HG03460 (cell line): ENCODE results near the gene ARHGAP32.
"Not testable (repeated sequence)": the region's sequence is repeated elsewhere in the genome, so short reads cannot be mapped to it uniquely, and the experiment has no call there.

Experiments used
- ATAC-seq: cut with Tn5 transposase; IDR thresholded peaks from one replicate; pipeline ENCODE4 v1.9.1; 2021; ENCODE audit not compliant: unreplicated experiment

ARHGAP32 gene

DNA sequence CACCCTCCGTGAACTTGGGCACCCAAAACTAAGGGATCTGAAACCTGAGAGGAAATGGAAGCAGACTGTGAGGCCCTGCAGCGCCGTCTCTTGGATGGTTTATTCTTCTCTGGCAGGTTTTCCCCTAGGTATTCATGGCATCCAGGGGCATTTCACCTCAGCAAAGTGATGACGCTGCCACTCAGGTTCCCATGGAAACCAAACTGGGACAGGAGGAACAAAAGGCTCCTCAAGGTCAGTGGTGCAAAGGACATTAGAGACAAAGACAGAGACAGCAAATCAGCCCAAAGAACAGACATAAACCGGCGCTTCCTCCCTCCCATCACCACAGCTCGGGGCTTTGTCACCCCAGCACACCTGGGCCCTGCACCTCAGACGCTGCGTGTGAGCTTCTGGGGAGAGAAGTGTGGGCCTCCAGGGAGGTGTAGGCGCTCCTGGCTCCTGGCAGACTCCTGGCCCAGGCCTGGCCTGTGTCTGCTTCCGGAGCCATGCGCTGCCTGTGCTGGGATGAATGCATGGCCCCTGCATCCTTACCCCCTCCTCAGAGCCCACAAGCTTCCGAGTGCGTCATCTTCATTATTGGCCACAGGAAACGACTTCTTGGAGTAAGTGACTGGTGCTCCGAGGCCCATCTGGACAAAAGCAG, 255.4 kb downstream of the ARHGAP32 start:
- no peak for ATAC-seq

DNA sequence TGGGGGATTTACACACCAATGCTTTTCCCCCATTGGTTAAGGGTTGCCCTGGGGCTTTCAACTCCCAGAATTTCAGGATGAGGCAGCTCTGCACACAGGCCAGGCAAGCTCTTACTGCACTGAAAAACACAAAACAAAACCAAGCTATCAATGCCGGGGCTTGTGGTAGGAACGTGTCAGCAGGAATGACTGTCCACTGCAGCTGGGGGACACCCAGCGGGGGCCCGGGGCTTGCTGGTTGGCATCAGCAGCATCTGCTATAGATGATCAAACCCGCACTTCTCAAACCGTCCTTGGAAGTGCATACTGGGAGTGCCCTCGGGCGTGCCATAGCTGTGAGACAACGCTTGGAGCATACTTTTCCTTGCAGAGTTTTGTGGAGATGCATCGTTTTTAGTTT, 257.2 kb downstream of the ARHGAP32 start:
- ATAC-seq: no peak

DNA sequence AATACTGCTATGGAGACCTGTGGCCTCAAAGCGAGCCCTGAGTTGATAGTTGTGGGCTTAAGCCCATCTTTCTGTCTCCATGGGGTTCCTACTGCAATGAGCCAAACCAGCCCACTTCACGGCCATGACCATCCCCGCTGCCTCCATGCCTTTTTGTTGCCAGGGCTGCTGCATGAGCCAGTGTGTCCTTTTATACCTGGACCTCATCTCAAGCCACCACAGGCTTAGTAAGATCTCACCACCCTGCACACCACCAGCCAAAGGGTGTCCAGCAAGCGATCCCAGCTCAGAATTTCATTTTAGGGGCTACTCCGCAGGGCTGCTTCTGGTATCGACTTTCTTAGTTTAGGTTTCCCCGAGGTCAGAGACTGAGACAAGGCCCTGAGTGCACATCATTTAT, 257.8 kb downstream of the ARHGAP32 start:
- ATAC-seq: no peak

DNA sequence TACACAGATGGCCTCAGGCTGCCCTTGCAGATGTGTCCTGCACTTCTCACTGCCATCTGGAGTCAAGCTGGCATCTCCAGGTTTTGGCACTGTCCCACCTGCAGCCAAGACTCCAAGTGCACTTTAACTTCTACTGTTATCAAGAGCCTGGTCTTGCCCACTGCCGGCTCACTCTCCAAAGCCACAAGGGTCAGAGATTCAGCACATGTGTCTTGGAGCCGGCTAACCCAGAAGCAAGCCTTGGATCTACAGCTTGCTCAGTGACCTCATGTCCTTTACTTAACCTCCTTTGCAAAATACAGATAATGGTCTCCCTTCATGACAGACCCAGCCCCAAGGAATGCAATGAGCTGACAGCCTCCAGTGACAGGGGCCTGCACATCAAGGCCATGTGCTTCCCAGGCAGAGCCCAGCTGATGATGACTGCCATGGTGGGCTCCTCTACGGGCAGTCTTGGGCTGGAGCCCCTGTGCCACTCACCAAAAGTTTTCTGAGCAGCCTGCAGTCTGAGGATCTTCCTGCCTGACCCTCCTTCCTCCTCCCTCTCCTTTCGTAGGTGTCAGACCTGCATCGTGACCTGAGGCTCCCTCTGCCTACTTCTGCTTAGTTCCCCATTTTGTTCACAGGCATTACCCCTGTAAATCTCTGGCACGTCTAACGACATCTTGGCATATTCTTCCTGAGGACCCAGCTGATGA, 258.5 kb downstream of the ARHGAP32 start:
- no peak for ATAC-seq

DNA sequence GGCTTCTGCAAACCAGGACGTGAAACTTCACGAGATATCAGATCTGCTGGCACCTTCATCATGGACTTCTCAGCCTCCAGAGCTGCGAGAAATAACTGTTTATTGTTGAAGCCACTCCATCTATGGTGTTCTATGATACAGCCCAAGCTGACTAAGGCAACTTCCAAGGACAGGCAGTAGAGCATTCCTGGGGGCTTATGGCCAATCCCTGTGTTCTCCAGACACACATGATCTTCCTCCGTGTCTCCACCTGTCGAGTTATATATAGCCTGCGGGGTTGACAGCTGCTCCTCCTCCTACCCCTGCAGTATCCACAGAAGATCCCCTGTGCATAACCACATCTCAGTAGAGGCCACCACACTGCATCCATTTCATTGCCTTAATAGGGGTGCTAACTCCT, 260.5 kb downstream of the ARHGAP32 start:
- no peak for ATAC-seq

DNA sequence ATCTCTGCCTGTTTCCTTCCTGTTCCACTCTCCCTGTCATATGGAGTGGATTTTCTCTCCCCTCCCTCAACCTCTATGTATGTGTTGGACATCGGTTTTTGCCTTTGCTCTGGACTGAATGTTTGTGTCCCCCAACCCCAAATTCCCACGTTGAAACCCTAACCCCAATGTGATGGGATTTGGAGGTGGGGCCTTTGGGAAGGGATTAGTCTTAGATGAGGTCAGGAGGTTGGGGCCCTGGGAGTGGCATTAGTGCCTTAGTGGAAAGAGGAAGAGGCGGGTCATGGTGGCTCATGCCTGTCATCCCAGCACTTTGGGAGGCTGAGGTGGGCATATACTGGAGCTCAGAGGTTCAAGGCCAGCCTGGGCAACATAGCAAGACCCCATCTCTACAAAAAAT, 261.1 kb downstream of the ARHGAP32 start:
- no peak for ATAC-seq

DNA sequence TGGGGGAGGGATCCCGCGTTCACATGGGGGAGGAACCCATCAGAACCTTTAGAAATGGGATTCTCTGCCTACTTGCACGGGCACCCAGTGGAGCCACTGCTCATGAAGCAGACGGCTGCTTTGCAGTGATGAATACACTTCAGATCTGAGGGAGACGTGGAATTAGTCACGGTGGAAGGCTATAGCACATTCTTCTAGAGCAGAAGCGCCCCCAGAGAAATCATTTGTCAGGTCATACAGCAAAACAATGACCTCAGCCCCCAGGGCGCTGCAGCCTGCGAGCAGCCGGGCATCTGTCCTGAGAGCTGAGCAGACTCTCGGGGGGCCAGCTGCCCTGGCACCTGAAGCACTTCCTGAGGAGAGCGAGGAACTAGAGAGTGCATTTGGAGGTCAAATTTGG, 262.1 kb downstream of the ARHGAP32 start:
- no peak for ATAC-seq

DNA sequence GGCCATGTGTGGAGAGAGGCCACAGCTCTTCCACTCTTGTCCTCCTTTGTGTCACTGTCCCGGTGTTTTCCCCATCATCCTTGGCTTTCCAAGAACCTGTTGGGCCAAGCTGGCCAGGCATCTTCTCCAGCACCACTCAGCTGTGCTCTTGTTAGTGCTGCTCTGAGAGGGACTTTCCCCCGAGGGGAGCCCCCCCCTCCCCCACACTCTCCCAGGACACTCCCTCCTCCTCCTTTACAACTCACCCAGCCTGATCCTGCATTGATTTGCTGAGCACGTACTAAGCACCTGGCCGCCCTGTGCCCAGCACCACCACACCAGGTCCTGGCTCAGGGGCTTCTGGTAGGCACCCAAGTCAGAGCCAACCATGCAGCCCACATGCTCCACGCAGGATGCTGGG, 262.7 kb downstream of the ARHGAP32 start:
- ATAC-seq: no peak

DNA sequence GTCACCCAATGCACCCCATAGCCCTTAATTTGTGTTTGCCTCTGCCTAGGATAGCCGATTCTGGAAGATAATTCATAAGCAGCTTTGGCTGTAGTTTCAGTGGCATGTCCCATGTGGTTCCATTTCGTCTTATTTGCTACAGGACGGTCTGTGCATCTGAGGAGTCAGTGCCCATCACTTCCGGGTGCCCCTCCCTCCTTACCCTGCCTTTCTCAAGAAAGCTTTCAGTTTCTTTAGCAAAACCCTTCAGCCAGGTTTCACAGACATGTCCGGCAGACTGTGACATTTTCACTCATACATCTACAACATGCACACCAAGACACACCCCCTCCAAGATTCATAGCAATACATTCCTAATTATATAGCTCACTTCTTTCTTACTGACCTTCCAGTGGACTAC, 263.7 kb downstream of the ARHGAP32 start:
- ATAC-seq: peak; percentile 97

DNA sequence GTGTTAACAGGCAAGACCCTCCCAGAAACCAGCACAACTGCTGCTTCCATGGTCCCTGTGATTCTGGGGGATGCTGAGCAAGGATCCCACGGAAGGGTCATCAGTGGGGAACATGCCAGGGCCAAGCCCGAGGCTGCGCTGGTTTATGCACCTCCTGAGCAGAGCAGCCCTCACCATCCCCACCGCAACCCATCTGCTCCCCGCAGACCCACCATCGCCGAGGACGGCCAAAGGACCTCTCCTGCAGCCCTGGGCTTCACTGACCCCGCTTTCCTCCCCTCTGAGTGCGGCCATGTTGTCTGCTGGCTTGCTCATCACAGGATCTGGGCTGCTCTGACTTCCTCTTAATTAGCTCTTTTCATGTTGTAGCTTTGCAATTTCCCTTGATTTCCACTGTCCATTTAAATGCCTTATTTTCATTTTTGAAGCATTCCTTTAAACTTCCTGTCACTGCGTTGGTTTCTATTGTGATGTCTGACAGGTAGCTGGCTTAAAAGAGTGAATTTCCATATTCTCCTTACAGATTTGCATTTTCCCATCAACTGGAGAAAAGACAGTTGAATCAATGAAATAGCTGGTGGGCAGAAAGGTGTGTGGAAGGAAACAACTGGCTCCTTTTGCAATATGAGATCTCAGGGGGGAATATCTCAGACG, 264.3 kb downstream of the ARHGAP32 start:
- ATAC-seq: no peak

DNA sequence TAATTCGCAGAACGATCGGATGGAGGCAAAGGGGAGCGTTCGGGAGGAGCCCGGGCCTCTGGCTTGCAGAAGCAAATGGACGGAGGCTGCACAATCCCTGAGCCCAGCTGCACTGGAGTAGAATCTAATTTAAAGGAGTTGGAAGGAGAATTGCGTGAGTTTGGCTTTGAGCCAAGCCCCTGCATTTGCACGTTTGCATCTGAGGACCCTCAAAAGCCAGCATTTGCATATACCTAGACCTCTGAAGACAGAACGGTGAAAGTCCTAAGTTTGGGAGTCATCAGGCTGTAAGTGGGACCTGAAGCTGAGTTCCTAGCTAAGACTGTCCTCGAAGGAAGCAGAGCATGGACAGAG, 265.0 kb downstream of the ARHGAP32 start:
- ATAC-seq: no peak

DNA sequence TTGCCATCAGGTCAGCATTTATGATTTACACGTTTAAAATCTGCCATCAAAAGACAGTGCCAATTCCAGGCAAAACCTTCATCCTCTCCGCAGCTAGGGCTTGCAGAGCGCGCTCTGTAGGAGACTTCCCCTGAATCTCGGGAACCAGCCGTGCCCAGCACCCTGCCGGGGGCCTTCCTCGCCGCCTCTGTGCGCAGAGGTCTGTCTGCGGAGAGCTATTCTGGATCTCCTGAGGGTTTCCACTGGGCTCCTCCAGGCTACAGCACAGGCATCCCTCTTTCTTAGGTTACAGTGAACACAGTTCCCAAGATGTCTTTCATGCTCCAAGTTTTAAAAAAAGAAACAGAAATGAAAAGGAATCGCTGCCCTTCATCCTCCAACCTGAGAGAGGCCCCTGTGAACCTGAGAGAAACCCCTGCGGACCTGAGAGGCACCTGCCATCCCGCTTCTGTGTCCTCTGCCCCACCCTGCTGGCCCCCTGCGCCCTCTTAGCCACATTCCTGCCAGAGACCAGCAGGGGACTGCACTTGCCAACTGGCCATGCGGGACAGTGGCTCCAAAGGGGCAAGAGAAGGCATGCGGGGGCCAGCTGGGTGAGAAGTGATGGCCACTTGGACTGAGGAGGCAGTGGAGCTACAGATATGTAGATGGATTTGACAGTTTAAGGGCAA, 265.6 kb downstream of the ARHGAP32 start:
- ATAC-seq: no peak

DNA sequence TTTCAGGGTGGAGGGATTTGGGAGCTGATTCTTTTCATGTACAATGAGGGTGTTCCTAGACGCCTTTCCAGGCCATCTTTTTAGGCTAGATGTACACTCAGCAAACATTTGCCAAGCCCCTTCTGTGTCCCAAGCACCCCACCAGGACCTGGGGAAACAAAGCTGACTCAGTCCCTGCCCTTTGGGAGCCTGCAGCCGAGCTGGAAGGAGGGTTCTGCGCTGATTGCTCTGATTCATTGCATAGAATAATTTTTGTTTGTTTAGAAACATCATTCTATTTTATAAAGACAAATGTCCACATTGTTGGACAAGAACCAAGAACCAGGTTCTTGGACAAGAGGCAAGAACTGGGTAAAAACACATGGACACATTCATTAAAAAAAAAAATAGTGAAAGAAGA, 266.1 kb downstream of the ARHGAP32 start:
- no peak for ATAC-seq

DNA sequence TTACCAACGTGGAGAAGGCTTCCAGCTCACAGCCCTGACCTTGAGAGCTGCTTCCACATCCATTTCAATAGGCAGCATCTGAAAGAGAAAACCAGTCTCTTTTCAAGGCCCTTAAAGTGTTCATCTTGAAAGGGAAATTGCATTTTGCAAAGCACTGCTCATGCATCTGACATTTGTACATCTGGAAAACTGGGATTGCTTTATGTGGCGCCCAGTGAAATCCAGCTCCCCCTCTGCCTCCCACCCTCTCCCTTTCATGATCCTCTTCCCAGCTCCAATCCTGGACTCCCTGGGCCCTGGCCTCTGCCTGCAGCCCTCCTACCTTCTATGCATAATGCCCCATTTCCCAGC, 266.9 kb downstream of the ARHGAP32 start:
- ATAC-seq: no peak

DNA sequence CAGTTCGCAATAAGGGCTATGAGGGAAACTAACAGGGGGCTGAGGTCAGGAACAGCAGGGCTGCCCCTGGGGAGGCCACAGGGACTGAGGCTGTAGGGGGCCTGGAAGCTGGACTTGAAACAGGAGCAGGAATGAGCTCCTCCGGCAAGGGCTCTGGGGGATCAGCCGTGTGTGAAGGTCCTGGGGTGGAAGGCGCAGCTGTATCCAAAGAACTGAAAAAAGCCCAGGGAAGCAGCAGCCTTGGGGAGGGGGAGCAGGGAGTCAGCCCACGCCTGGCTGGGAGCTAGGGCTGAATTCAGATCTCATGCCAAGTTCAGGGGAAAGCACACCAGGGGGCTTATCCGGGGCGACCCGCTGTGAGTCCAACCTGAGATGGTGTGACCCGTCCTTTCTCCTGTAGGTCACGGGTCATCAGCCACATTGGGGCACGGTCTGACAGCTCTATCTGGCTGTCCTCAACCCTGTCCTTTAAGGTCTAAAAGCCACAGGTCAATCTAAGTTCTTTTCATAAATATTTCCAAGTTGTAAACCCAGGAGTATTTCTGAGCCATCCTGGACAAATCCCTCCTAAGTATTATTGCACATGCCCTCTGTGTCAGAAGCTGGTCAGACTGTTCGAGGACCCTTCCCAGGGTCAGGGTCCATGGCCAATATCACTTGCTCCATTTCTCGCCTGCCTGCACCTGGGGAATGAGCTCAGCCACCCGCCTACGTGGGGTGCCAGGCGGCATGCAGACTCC, 267.4 kb downstream of the ARHGAP32 start:
- no peak for ATAC-seq

DNA sequence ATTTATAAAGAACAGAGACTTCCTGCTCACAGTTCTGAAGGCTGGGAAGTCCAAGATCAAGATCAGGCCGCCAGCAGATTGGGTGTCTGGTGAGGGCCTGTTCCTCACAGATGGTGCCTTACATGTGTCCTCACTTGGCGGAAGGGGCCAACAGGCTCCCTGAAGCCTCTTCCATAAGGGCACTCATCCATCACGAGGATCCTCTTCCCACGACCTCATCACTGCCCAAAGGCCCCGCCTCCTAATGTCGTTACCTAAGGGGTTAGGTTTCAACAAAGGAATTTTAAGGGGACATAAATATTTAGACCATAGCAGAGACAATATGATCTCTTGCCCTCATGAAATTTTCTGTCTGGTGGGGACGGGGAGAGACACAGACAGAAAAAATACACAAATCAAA, 268.0 kb downstream of the ARHGAP32 start:
- no peak for ATAC-seq

DNA sequence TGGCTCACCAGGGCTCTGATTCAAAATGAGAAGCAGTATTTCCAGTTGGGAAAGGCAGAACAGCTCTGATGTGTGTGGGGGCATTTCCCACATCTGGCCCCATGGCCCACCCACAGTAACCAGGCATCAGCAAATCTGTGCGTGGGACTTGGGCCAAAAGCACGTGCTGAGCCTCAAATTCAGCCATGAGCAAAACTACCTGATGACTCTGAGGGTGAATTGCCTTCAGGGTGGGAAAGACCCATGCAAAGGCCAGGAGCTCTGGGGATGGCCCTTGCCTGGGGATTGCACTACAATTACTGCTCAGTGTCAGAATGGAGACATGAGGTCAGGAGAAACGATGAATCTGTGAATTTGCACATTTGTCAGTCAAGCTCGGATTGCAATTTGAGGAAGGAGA, 270.3 kb downstream of the ARHGAP32 start:
- ATAC-seq: no peak

DNA sequence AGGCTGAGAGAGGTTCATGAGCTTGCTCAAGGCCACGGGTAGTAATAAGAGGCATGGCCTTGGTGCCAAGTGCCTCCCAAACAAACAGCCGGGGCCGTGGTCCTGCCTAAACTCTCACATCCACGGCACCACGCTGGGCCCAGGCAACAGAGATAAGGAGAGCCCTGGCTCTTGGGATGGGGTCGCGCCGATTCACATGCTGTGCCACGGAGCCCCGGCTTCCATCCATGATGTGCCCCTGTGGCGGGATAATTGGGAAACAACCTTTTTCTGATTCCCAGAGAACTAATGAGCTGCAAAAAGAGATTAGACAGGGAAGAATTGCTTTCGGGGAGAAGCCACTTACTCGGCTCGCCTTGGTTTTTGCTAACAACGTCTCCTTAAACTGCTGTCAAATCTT, 271.5 kb downstream of the ARHGAP32 start:
- no peak for ATAC-seq

DNA sequence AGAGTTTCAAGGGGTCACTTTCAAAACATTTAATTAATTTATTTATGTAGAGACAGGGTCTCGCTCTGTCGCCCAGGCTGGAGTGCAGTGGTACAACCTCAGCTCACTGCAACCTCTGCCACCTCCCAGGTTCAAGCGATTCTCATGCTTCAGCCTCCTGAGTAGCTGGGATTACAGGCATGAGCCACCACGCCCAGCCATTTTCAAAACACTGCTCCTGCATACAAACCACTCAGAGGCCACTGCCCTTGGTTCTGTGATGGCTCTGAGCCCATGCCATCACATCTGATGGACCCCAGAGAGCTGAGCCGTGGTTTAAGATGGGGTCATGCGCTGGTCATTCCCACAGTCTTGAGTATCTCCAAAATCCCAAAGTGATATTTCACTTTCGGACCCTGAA, 272.5 kb downstream of the ARHGAP32 start:
- not testable (repeated sequence) for ATAC-seq

DNA sequence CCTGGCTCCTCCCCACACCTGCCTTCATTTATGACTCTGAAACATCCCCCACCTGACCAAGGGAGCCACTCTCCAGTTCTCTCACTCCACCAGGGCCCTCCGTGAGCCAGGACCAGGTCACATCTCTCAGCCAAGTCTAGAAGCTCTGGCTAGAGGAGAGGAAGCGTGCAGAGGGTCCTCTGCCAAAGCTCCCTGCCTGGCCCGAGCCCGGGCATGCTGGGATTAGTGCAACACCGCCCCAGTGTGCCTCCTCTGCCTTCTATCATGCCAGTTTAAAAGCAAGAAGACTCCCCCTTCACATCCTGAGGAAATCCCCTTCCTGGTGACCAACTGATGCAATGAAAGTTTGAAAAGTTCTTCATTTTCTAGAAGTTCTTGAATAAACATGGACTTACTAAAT, 272.9 kb downstream of the ARHGAP32 start:
- ATAC-seq: no peak

DNA sequence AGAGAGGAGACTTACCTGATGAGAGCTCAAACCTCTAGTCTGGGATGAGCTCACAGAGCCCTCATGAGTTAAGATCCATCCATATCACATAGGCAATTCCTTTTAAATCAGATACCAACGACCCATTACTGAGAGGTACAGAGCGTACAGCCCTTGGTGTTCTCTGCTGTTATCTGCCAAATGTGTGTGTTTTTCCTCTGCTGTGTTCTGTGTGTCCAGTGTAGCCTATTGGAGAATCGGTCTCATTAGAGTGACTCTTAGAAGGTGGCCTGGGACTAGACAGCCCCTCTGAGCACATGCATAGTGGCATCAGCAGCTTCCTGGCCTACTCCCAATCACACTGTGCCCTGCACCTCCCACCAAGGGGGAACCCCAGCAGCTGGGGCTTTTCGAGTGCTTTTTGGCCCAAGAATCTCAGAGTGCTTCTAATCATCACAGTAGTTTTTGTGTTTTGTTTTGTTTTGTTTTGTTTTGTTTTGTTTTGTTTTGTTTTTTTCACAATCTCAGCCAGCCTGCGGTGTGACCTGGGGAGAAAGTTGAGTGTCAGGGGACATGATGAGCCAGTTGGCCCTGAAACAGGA, 274.9 kb downstream of the ARHGAP32 start:
- no peak for ATAC-seq
